Measurements from ENCODE around the gene UTP4. TPM values are rescaled to one million over a fixed set of nuclear protein-coding genes. Genes with fewer than 3 reads are reported as not detected.
A peak's percentile ranks its signal among the peaks of the same experiment; 100 is the strongest.

Gene UTP4
- total and polyA plus RNA-seq, 3 experiments from 2014 or later, result 59.0 to 155 (median 150) TPM

DNA sequence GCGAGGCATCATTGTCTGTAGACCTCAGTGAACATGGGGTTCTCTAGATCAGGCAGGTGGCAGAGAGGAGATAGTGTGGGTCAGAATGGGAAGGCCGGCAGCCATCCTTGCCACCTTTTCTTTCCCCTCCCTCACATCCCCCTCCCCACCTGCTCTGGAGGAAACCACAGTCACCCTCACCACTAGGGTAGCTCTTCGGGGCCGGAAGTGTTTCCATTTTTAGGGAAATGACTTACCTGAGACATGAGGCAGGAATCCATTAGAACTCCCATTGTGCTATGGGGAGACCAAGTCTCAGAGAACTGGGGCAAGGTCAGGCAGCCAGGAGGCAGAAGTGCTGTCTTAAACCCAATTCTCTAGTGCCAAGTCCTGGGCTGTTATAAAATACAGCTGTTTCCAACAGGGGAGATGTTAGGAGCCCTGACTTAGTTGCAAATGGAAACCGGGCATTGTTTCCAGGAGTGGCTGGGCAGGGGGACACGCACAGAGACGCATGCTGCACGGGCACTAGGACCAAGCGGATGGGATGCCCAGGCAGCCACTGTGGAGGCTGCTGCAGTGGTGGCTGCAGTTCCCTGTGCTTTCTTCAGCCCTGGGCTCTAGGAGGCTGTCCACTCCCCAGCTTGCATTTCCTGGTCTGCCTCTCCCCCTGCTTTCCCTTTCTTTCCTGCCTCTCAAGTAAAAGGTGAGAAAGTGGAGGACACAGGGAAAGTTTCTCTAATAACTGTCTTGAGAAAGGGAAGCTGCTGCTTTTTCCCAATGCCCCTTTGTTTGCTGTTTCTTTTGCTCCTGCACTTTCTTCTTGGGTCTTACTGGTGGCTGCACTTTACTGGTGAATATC, 24.2 kb upstream of the UTP4 start:
- Histone ChIP-seq H3K27me3 (ENCODE audit: insufficient read depth, low read length, poor library complexity, severe bottlenecking) (peaks cover 22% of the 10 kb centered on the region), H3K4me1 (ENCODE audit: insufficient read depth, low read length) (peaks cover 14% of the 10 kb centered on the region), H3K9me3 (ENCODE audit: low read length) (no peaks in the 10 kb centered on the region), H3K36me3 (ENCODE audit: insufficient read depth, low read length) (no peaks in the 10 kb centered on the region), H3K27ac (ENCODE audit: low read depth, low read length) (no peak overlapping the region), H3K4me3 (ENCODE audit: low read length) (no peak overlapping the region)
- peak overlapping the region in 6 of 7 donors; percentile 20 to 74 (median 52) for H3K4me3 Mint-ChIP-seq
- POLR2A ChIA-PET, result no interaction called here
- no peak for DNase-seq
- H3K4me1 Mint-ChIP-seq, result peaks cover 13 to 27% (median 14%) of the 10 kb centered on the region in 3 donors
- H3K9me3 Mint-ChIP-seq, result peaks cover 0 to 2% (median 0%) of the 10 kb centered on the region in 5 donors
- no peak overlapping the region for H3K27ac Mint-ChIP-seq
- H3K27me3 Mint-ChIP-seq, result peaks cover 29 to 31% of the 10 kb centered on the region in 2 donors
- H3K36me3 Mint-ChIP-seq, result peaks cover 3 to 28% (median 12%) of the 10 kb centered on the region in 3 donors
- CTCF ChIA-PET, result interaction anchor here (1.0 kb wide), 1 partner anchor 14 kb away, joined by 3 read pairs; no protein-coding TSS in a partner anchor

DNA sequence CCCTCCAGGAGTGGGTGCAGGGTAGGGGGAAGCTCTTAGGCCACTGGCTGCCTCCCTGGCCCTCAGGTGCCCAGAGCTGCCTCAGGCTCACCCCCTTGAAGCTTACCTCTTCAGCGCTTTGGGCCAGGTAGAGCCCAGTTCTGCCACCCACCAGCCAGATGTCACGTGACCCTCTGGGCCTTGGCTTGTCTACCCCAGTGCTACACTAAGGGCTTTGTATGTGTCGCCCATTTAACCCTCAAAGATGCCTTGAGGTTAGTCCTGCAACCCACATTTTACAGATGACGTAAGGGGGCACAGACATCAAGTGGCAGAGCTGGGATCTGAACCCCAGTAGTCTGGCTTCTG, 23.6 kb upstream of the UTP4 start:
- Mint-ChIP-seq H3K4me1 (peaks cover 13 to 27% (median 14%) of the 10 kb centered on the region in 3 donors), H3K27ac (no peak overlapping the region), H3K4me3 (peak overlapping the region in 3 of 7 donors; percentile 19 to 56 (median 20)), H3K9me3 (peaks cover 0 to 2% (median 0%) of the 10 kb centered on the region in 5 donors), H3K36me3 (peaks cover 4 to 33% (median 12%) of the 10 kb centered on the region in 3 donors), H3K27me3 (peaks cover 29 to 31% of the 10 kb centered on the region in 2 donors)
- CTCF ChIA-PET, result interaction anchor here (1.0 kb wide), 1 partner anchor 14 kb away, joined by 3 read pairs; no protein-coding TSS in a partner anchor
- POLR2A ChIA-PET, result no interaction called here
- Histone ChIP-seq H3K27me3 (ENCODE audit: insufficient read depth, low read length, poor library complexity, severe bottlenecking) (peaks cover 22% of the 10 kb centered on the region), H3K4me1 (ENCODE audit: insufficient read depth, low read length) (peaks cover 14% of the 10 kb centered on the region), H3K4me3 (ENCODE audit: low read length) (no peak overlapping the region), H3K36me3 (ENCODE audit: insufficient read depth, low read length) (no peaks in the 10 kb centered on the region), H3K9me3 (ENCODE audit: low read length) (no peaks in the 10 kb centered on the region), H3K27ac (ENCODE audit: low read depth, low read length) (no peak overlapping the region)
- DNase-seq, result no peak

DNA sequence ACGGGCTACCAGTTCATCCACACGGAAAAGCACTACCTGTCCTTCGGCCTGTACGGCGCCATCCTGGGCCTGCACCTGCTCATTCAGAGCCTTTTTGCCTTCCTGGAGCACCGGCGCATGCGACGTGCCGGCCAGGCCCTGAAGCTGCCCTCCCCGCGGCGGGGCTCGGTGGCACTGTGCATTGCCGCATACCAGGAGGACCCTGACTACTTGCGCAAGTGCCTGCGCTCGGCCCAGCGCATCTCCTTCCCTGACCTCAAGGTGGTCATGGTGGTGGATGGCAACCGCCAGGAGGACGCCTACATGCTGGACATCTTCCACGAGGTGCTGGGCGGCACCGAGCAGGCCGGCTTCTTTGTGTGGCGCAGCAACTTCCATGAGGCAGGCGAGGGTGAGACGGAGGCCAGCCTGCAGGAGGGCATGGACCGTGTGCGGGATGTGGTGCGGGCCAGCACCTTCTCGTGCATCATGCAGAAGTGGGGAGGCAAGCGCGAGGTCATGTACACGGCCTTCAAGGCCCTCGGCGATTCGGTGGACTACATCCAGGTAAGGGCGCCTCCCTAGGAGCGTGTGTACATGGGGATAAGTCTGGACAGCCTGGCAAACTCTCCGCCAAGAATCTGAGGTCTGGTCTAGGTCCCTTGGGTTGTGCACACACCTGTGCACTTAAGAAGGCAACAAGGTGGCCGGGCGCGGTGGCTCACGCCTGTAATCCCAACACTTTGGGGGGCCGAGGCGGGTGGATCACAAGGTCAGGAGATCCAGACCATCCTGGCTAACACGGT, 22.8 kb upstream of the UTP4 start:
- DNase-seq, result no peak
- no peak overlapping the region for H3K27ac Mint-ChIP-seq
- H3K4me1 Mint-ChIP-seq, result peaks cover 13 to 27% (median 14%) of the 10 kb centered on the region in 3 donors
- Histone ChIP-seq H3K4me1 (ENCODE audit: insufficient read depth, low read length) (peaks cover 14% of the 10 kb centered on the region), H3K36me3 (ENCODE audit: insufficient read depth, low read length) (peaks cover 4% of the 10 kb centered on the region), H3K9me3 (ENCODE audit: low read length) (no peaks in the 10 kb centered on the region), H3K4me3 (ENCODE audit: low read length) (no peak overlapping the region), H3K27me3 (ENCODE audit: insufficient read depth, low read length, poor library complexity, severe bottlenecking) (peaks cover 20% of the 10 kb centered on the region), H3K27ac (ENCODE audit: low read depth, low read length) (no peak overlapping the region)
- ChIA-PET POLR2A (no interaction called here), CTCF (interaction anchor here (1.0 kb wide), 1 partner anchor 13 kb away, joined by 3 read pairs; no protein-coding TSS in a partner anchor)
- peaks cover 25 to 28% of the 10 kb centered on the region in 2 donors for H3K27me3 Mint-ChIP-seq
- H3K36me3 Mint-ChIP-seq, result peaks cover 7 to 40% (median 12%) of the 10 kb centered on the region in 3 donors
- peaks cover 0 to 2% (median 0%) of the 10 kb centered on the region in 5 donors for H3K9me3 Mint-ChIP-seq
- H3K4me3 Mint-ChIP-seq, result no peak overlapping the region

DNA sequence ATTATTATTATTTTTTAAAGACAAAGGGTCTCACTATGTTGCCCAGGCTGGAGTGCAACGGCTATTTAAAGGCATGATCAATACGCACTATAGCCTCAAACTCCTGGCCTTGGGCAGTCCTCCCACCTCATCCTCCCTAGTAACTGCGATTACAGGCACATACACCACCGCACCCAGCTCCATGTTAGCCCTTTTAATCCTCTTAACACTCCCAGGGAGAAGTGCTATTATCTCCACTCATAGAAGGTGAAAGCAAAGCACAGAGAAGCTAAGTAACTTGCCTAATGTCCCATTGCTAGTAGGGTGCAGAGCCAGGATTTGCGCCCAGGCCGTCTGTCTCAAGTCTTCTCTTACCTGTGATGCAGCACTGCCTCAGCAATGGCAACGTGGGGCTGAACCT, 22.0 kb upstream of the UTP4 start:
- Histone ChIP-seq H3K36me3 (ENCODE audit: insufficient read depth, low read length) (peaks cover 9% of the 10 kb centered on the region), H3K4me3 (ENCODE audit: low read length) (no peak overlapping the region), H3K27me3 (ENCODE audit: insufficient read depth, low read length, poor library complexity, severe bottlenecking) (peaks cover 13% of the 10 kb centered on the region), H3K27ac (ENCODE audit: low read depth, low read length) (no peak overlapping the region), H3K4me1 (ENCODE audit: insufficient read depth, low read length) (peaks cover 11% of the 10 kb centered on the region), H3K9me3 (ENCODE audit: low read length) (no peaks in the 10 kb centered on the region)
- Mint-ChIP-seq H3K9me3 (peaks cover 0 to 2% (median 0%) of the 10 kb centered on the region in 5 donors), H3K36me3 (peaks cover 7 to 46% (median 9%) of the 10 kb centered on the region in 3 donors), H3K4me1 (peaks cover 9 to 24% (median 11%) of the 10 kb centered on the region in 3 donors), H3K4me3 (no peak overlapping the region), H3K27me3 (peaks cover 22 to 23% of the 10 kb centered on the region in 2 donors), H3K27ac (no peak overlapping the region)
- CTCF ChIA-PET, result no interaction called here
- POLR2A ChIA-PET, result interaction anchor here (0.7 kb wide), 1 partner anchor 106 kb away, joined by 4 read pairs; no protein-coding TSS in a partner anchor
- no peak for DNase-seq

DNA sequence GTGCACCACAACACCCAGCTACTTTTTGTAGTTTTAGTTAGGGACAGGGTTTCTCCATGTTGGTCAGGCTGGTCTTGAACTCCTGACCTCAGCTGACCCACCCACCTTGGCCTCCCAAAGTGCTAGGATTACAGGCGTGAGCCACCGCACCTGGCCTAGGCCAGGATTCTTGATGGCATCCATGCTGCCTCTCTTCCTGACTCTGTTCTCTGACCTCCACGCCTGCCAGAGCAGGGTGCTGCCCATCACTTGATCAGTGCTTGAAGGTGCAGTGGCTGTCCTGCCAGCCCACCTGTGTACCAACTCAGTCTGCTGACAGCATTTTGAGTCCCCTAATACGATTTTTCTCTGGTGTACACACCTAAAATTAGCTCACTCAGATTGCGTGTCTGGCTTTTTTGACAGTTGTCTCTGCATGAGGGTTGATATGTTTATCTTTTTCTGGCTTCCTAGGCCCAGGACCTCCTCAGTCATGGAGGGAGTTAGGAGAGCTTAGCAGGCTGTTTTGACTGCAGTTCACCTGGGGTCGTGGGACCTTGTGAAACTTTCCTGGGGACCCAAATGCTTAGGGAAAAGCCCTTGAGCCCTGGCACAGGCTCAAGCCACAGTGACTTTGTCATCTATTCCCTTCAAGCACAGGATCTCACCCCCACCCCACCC, 21.1 kb upstream of the UTP4 start:
- peaks cover 5 to 19% (median 9%) of the 10 kb centered on the region in 3 donors for H3K4me1 Mint-ChIP-seq
- no peak for DNase-seq
- H3K27ac Mint-ChIP-seq, result no peak overlapping the region
- Histone ChIP-seq H3K27me3 (ENCODE audit: insufficient read depth, low read length, poor library complexity, severe bottlenecking) (peaks cover 8% of the 10 kb centered on the region), H3K27ac (ENCODE audit: low read depth, low read length) (no peak overlapping the region), H3K4me3 (ENCODE audit: low read length) (no peak overlapping the region), H3K9me3 (ENCODE audit: low read length) (no peaks in the 10 kb centered on the region), H3K4me1 (ENCODE audit: insufficient read depth, low read length) (peaks cover 9% of the 10 kb centered on the region), H3K36me3 (ENCODE audit: insufficient read depth, low read length) (peaks cover 17% of the 10 kb centered on the region)
- no peaks in the 10 kb centered on the region for H3K9me3 Mint-ChIP-seq
- peaks cover 19 to 20% of the 10 kb centered on the region in 2 donors for H3K27me3 Mint-ChIP-seq
- no peak overlapping the region for H3K4me3 Mint-ChIP-seq
- H3K36me3 Mint-ChIP-seq, result peaks cover 7 to 55% (median 7%) of the 10 kb centered on the region in 3 donors
- ChIA-PET POLR2A (interaction anchor here (0.7 kb wide), 1 partner anchor 105 kb away, joined by 4 read pairs; no protein-coding TSS in a partner anchor), CTCF (no interaction called here)

DNA sequence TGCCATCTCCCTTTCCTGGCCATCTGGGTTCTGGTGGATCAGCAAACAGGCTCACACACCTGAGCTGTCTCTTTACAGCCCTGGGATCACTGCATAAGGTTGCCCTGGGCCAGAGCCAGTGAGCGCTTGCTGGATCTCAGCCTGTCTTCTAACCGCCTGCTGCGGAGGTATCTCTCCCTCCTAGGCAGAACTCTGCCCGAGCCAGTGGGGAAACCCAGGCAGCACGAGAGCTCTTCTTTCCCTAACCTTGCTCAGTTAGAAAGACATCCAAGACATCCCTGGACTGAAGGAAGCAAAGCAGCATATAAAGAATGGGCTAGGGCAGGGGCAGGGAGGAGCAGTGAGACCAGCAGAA, 20.6 kb upstream of the UTP4 start:
- H3K36me3 ChIP-seq (ENCODE audit: insufficient read depth, low read length), result peaks cover 19% of the 10 kb centered on the region
- peaks cover 4% of the 10 kb centered on the region for H3K4me1 ChIP-seq (ENCODE audit: insufficient read depth, low read length)
- Mint-ChIP-seq H3K4me1 (peaks cover 5 to 17% (median 7%) of the 10 kb centered on the region in 3 donors), H3K4me3 (no peak overlapping the region), H3K27ac (no peak overlapping the region), H3K36me3 (peaks cover 7 to 59% (median 7%) of the 10 kb centered on the region in 3 donors), H3K9me3 (no peaks in the 10 kb centered on the region), H3K27me3 (peaks cover 17% of the 10 kb centered on the region in 2 donors)
- ChIA-PET CTCF (no interaction called here), POLR2A (no interaction called here)
- H3K4me3 ChIP-seq (ENCODE audit: low read length), result no peak overlapping the region
- peaks cover 5% of the 10 kb centered on the region for H3K27me3 ChIP-seq (ENCODE audit: insufficient read depth, low read length, poor library complexity, severe bottlenecking)
- no peak for DNase-seq
- H3K27ac ChIP-seq (ENCODE audit: low read depth, low read length), result no peak overlapping the region
- no peaks in the 10 kb centered on the region for H3K9me3 ChIP-seq (ENCODE audit: low read length)

DNA sequence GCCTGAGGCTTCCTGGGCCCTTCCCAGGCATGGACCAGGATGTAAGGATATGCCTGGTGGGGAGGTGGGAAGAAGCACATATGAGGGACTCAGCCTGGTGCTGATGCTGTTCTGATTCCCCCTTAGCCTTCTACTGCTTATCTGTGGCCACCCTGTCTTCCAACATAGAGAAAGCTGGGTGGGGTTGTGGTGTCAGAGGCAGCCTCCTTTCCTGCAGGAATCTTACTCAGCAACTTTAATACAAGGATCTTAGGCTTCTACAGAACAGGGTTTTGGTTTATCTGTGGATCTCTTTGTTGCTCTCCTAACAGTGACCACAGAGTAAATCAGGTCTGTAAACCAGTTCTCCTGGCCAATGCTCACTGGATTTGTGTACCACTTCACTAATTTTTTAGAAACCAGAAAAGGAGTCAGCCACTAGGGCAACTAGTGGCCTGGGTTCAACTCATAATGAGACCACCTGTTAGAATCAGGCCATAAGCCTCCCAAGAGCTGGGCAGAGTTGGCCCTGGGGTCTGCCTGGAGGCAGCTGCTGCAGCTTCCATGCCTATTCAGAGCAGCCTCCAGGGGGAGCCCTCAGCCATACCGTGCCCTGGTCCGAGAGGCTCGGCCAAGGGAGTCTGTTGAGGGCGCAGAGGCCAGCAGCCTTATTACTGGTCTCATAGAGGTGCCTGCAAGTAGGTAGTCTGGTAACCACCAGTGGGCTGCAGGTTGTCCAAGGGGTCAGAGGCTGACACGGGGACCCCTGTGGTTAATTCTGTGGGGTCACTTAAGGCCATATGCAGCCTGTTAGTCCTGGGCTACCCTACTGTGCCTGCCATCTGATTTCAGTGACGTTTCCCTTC, 19.9 kb upstream of the UTP4 start:
- ChIA-PET POLR2A (no interaction called here), CTCF (interaction anchor here (0.6 to 1.0 kb wide), 2 partner anchors 9 to 17 kb away, joined by 3 read pairs; no protein-coding TSS in a partner anchor)
- Histone ChIP-seq H3K4me1 (ENCODE audit: insufficient read depth, low read length) (no peaks in the 10 kb centered on the region), H3K36me3 (ENCODE audit: insufficient read depth, low read length) (peaks cover 19% of the 10 kb centered on the region), H3K4me3 (ENCODE audit: low read length) (no peak overlapping the region), H3K27me3 (ENCODE audit: insufficient read depth, low read length, poor library complexity, severe bottlenecking) (no peaks in the 10 kb centered on the region), H3K27ac (ENCODE audit: low read depth, low read length) (no peak overlapping the region), H3K9me3 (ENCODE audit: low read length) (no peaks in the 10 kb centered on the region)
- peaks cover 12% of the 10 kb centered on the region in 2 donors for H3K27me3 Mint-ChIP-seq
- H3K36me3 Mint-ChIP-seq, result peaks cover 7 to 64% (median 7%) of the 10 kb centered on the region in 3 donors
- no peaks in the 10 kb centered on the region for H3K9me3 Mint-ChIP-seq
- H3K4me1 Mint-ChIP-seq, result peaks cover 2 to 12% (median 5%) of the 10 kb centered on the region in 3 donors
- no peak overlapping the region for H3K4me3 Mint-ChIP-seq
- peak in 2 of 5 donors; percentile 16 to 54 for DNase-seq
- H3K27ac Mint-ChIP-seq, result no peak overlapping the region
